Neuron (in vitro differentiated cells): Measurements from ENCODE around the gene CLBA1.

Experiments used
- H2AFZ ChIP-seq: one replicate; pipeline ENCODE4 v1.6.1; 2013; ENCODE audit warnings: low read depth, mild to moderate bottlenecking, inconsistent platforms, low read length, moderate library complexity
- H3K27me3 ChIP-seq: one replicate; pipeline ENCODE4 v1.6.1; 2013; ENCODE audit warnings: low read length; ENCODE audit not compliant: insufficient read depth
- H3K36me3 ChIP-seq: one replicate; pipeline ENCODE4 v1.6.1; 2013; ENCODE audit warnings: low read length; ENCODE audit not compliant: insufficient read depth
- H3K4me1 ChIP-seq: one replicate; pipeline ENCODE4 v1.6.1; 2013; ENCODE audit warnings: low read length; ENCODE audit not compliant: insufficient read depth
- H3K4me3 ChIP-seq: 2 replicates; pipeline ENCODE4 v1.5.1; 2013; ENCODE audit warnings: mild to moderate bottlenecking, low read length, moderate library complexity
- H3K9me3 ChIP-seq: one replicate; pipeline ENCODE4 v1.6.1; 2013; ENCODE audit warnings: low read length

Gene CLBA1

DNA sequence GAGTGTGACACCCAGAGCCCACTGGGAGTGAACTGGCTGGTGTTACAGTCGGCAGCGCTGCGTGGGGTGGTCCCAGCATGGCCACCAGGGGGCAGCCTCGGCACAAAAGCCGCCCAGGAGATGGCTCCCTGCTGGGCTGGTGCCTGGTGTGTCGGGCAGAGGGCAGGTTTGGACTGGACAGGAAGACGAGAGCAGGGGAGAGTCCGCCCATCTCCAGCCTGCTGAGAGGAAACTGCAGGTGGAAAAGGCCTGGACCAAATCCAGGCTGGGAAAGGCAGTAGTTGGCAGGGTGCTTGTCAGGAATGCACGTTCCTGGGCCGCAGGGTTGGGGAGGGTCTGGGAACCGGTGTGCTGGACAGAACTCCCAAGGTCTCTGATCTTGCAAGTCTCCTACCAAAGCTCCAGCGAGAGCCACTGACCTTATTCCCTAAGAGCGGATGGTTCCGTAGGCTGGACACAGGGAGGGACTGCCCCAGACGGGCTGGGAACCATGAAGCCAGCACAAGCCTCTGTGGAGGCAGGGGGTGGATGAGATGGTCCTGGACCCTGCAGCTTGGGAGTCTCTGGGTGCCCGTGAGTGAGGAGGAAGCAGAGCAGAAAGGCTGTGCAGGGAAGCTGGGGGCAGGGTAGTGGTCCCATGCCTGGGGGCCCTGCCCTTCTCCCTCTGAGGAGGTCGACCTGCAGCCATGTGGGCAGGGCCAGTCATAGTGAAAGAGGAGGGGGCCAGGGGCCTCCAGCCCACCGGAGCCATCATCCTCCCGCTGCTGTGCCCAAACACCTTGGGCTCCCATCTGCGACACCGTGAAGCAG lies 9.2 kb upstream of the CLBA1 start:
- Histone ChIP-seq H3K27me3 (peaks cover 63% of the 10 kb centered on the region), H3K36me3 (no peaks in the 10 kb centered on the region), H3K4me3 (no peak overlapping the region), H3K4me1 (peaks cover 29% of the 10 kb centered on the region), H2AFZ (no peak overlapping the region), H3K9me3 (no peaks in the 10 kb centered on the region)

DNA sequence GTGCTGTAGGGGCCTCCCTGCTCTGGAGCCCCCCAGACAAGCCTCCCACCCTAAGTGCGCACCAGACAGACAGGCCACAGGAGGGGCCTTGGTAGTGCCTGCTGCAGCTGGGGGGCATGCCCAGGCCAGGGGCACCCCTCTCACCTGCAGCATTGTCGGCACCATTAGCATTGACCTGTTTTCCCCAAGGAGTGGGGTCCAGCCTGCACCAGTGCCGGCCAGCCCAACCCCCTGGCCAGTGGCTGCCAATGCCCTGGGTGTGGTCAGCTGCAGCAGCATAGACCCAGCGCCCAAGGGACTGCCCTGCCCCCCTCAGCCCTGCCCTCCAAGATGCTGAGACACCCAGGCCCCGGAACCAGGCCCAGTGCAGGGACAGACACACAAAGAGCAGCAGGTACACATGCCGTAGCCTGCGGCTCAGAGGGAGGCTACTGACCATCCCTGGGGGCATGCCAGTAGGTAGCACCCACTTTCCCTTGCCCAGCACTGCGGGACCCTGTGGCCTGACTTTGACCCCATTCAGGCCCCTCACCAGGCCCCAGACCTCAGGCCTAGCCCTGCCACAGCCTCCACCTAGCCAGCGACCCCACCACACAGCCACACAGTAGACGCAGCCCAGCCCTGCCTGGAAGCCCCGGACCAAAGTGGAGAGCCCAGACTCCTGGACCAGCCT lies 8.4 kb upstream of the CLBA1 start:
- Histone ChIP-seq H2AFZ (peak overlapping the region; percentile 34), H3K4me3 (peak overlapping the region; percentile 44), H3K36me3 (no peaks in the 10 kb centered on the region), H3K4me1 (peaks cover 29% of the 10 kb centered on the region), H3K9me3 (no peaks in the 10 kb centered on the region), H3K27me3 (peaks cover 68% of the 10 kb centered on the region)

DNA sequence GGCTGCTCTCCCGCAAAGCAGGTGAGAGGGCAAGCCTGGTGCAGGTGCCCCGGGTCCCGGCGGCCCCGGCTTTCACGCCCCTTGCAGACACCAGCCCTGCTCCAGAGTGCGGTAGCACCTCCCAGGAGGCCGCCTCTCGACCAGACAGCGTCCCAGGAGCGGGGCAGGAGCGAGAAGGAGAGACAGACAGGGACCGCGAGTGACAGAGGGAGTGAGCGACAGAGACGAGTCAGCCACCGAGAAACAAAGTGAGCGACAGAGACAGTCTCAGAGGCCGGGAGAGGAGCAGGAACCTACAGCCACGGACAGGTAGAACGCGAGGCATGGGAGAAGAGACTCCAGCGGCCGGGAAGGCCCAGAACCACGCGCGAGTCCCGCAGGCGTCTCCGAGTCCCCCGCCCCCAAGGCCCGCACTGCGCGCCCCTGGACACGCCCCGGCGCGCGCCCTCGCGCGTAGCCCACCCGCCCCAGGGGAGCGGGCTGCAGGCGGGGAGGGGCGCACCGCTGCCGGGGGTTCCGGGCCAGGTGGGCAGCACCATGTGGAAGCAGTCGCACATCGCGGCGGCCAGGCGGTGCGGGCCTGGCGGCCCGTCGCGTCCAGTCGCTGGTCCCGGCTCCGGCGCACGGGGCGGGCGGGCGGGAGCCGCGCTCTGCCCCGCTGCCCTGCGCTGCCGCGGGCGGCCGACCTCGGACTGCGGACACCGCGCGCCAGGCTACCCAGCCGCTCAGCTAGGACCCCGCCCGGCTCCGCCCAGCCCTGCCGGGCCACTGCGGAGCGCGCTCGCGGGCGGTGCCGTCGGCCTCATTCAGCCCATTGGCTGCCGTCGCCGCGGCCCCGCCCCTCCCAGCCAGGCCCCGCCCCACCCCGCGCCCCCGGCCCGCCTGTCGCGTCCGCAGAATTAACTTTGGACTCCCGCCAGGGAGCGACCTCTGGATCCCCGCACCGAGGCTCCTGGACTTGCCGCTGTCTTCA lies 7.6 kb upstream of the CLBA1 start, which contains the start of gene AHNAK2:
AHNAK2 (minus strand) TSS at position 694 of the 973 bp plus-strand sequence; CDS start at position 557, 137 bp downstream.
- peak within 1 kb of the TSS; percentile 34 for H2AFZ ChIP-seq
- H3K4me3 ChIP-seq, result peak within 1 kb of the TSS; percentile 44
- no peaks in the 10 kb centered on the region for H3K36me3 ChIP-seq
- no peaks in the 10 kb centered on the region for H3K9me3 ChIP-seq
- H3K27me3 ChIP-seq, result peaks cover 73% of the 10 kb centered on the region
- peaks cover 23% of the 10 kb centered on the region for H3K4me1 ChIP-seq

DNA sequence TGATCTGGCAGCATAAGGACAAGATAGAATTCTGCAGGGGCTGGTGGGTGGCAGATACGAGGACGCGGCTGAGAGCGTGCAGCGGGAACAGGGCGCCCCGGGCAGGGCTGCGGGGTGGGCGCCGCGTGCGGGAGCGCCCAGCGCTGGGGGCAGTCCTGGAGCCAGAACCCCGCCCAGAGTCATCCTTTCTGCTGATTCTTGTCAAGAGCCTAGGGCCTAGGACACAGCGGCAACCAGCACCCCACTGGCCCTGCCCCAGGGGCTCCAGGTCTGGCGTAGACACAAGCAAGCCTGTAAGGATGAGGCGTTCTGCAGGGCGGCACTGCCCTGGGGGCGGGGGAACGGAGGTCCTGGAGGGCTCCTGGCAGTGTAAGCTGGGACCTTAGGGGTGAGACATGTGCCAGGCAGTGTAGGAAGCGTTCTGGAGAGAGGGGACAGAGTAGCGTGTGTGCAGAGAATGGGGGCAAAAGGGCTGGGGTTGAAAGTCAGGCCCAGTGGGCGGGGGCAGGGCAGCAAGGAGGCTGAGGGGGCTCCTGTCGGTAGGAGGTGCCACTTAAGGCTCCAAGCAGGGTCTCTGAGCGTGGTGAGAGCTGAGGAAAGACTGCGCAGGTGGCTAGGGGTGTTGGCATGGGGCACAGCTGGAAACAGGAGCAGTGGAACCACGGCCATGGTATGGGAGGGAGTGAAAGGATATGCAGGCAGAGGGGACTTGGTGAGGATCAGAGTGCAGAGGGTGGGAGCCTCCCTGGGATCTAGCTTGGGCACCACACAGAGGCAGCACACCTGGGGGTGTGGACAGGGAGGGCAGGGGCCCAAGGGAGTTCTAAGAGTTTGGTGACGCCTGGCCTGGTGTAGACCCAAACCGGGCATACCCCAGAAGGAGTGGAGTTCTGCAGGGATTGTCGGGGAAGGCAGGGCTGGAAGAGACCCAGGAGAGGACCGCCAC lies 6.6 kb upstream of the CLBA1 start:
- peak overlapping the region; percentile 21 for H3K4me3 ChIP-seq
- H3K9me3 ChIP-seq, result no peaks in the 10 kb centered on the region
- H2AFZ ChIP-seq, result no peak overlapping the region
- peaks cover 78% of the 10 kb centered on the region for H3K27me3 ChIP-seq
- H3K4me1 ChIP-seq, result peaks cover 16% of the 10 kb centered on the region
- no peaks in the 10 kb centered on the region for H3K36me3 ChIP-seq

DNA sequence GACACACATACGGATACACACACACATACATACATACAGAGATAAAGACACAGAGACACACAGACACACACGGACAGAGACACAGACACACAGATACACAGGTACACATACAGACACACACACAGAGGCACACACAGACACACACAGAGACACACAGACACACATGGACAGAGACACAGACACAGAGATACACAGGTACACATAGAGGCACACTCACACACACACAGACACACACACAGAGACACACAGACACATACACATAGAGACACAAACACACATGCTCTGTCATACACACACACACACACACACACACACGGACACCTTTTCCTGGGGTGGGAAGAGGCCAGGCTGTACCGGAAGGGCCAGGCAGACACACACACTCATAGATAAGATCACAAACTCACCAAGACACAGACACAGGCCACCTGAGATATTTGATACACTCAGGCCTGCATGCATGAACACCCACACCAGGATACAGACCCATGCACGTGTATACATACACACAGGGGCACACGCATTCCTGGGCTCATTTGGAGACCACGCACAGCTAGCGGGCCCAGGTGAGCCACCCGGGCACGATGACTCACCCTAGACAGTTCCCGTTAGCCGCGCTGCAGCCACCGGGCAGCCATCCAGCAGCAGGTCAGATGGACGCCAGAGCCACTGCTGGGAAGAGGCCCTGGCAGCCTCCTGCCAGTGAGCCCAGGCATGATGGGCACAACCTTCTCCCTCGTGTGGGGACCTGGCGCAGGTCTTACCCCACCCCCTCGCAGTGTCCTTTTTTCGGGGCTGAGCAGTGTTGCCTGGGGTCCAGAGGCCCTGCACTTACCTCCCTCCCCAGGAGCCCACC lies 5.6 kb upstream of the CLBA1 start:
- H3K4me3 ChIP-seq, result no peak overlapping the region
- no peak overlapping the region for H2AFZ ChIP-seq
- H3K4me1 ChIP-seq, result peaks cover 16% of the 10 kb centered on the region
- peaks cover 69% of the 10 kb centered on the region for H3K27me3 ChIP-seq
- no peaks in the 10 kb centered on the region for H3K9me3 ChIP-seq
- no peaks in the 10 kb centered on the region for H3K36me3 ChIP-seq

DNA sequence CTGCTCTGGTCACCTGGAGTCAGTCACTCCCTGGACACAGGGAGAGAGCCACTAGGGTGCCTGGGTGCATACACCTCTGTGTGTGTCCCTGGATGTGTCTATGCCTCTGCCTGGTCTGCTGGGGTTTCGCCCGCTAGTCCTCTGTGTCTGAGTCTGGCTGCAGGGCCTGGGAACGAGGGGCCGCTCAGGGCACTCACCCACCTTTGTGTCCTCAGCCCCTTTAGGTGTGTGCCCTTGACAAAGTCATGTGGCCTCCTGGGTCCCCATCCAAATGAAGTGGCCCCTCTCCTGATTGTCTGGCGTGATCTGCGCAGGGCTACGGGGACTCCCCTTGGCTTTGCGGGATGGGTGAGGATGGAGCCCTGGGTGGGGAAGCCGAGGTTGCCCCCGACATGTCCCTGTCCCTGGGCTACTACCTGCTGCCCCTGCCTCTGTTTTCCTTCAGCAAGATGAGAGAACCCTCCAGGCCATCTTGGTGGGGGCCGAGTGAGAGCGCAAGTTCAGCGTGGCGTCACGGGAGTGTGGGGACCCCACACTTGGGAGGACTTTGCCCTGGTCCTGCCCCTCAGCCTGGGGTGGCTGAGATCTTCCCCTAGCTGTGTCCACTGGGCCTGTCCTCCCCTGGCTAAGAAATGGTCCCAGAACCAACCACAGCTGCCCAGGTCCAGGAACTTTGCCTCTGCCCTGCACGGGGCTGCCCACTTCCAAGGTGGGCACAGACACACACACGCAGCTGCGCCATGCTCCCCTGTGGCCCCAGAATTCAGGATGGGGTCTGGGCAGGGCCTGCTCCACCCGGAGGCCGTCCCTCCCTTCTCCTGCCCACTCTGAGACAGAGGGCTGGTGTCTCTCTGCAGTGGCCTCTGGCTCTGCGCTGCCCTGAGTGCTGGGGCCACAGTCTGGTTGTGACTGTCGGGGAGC lies 4.7 kb upstream of the CLBA1 start:
- Histone ChIP-seq H3K4me3 (no peak overlapping the region), H2AFZ (no peak overlapping the region), H3K27me3 (peaks cover 63% of the 10 kb centered on the region), H3K36me3 (no peaks in the 10 kb centered on the region), H3K4me1 (peaks cover 16% of the 10 kb centered on the region), H3K9me3 (no peaks in the 10 kb centered on the region)

DNA sequence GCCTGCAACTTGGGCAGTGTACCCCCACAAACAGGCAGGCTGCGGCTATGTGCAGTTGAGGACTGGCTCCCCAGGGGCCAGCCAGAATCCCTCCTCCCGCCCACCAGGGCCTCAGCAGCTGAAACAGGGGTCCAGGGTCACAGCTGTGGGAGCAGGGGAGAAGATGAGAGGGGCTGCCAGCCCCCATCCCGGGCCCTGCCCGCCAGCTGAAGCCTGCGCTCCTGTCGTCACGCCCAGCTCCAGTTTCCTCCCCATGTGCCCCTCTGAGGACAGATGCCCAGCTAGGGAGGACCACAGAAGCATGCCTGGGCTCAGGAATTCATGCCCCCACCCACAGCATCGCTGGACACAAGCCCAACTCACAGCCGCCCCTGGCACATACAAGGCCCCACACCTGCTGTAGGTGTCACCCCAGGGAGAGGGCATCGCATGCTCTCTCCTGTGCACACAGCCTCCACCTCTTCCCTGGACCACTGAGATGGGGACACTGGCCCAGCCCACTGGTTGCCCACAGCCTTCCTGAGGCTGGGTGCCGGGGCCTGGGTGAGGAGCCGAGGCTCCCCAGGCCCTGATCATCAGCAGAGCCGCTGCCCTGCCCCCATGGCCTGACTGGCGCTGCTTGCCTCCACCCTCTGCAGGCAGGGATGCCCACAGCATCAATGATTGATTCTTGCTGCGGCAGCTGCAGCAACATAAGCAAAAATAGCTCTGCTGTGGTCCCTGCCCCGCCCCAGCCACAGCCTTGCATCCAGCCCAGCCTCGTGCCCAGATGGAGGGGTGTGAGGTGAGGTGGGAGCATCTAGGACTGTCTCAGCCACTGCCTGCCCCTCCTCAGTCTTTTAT lies 3.7 kb upstream of the CLBA1 start:
- peaks cover 56% of the 10 kb centered on the region for H3K27me3 ChIP-seq
- H3K9me3 ChIP-seq, result no peaks in the 10 kb centered on the region
- H3K4me3 ChIP-seq, result no peak overlapping the region
- H2AFZ ChIP-seq, result no peak overlapping the region
- peaks cover 25% of the 10 kb centered on the region for H3K4me1 ChIP-seq
- H3K36me3 ChIP-seq, result no peaks in the 10 kb centered on the region

DNA sequence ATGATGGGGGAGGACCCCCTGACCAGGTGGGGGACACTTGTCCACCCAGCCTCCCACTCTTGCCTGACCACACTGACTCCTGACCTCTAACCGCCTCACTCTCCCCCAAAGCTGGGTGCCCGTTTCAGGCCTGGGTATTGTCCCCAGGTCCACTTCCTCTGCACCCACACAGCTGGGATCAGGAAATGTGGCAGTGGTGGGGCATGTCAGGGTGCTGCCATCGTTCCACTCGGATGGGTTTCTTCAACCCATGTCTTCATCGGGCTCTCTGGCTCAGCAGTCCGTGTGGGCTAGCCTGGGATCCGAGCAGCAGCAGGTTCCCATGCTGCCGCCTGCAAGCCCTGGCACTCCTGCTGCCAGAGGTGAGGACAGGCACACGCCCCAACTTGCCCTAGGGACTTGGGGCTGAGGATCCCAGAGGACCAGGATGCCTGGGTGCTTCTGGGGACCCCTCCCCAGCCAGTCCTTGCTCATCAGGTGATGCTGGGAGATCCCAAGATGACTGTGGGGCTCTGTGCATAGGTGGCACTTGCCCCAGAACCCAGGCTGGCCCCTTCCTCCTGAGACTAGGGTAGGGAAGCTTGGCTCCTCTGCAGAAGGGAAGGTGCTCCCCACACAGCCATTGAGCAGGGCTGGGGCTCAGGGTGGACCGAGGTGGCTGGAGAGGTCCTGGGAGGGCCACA lies 2.9 kb upstream of the CLBA1 start:
- Histone ChIP-seq H3K9me3 (no peaks in the 10 kb centered on the region), H2AFZ (no peak overlapping the region), H3K4me1 (peaks cover 17% of the 10 kb centered on the region), H3K4me3 (no peak overlapping the region), H3K36me3 (no peaks in the 10 kb centered on the region), H3K27me3 (peaks cover 49% of the 10 kb centered on the region)

DNA sequence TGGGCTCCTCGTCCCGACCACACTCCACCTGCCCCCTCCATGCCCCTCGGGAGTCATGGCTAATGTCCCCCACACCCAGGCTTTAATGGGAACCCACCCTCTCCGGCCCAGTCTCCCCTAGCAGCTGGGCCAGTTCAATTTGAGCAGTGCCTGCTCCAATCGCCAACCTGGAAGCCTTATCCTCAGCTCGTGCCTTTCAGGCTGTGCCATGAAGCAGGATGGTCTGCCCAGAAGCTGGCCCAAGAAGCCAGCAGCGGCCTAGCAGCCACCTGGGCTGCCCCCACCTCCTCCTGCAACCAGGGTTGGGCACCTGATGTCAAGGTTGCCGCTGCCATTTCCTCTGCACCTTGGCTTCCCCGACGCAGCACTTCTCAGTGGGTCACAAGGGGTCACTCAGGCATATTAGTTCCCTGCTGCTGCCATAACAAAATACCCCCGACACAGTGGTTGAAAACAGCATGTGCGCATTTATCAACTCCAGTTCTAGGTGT lies 2.3 kb upstream of the CLBA1 start:
- Histone ChIP-seq H2AFZ (no peak overlapping the region), H3K4me3 (no peak overlapping the region), H3K9me3 (no peaks in the 10 kb centered on the region), H3K36me3 (no peaks in the 10 kb centered on the region), H3K4me1 (peaks cover 15% of the 10 kb centered on the region), H3K27me3 (peaks cover 47% of the 10 kb centered on the region)
